GM10266 (cell line): ENCODE data around the gene SLITRK3.

Experiments used
- DNase-seq: peaks from one replicate; pipeline ENCODE4 v3.0.0; 2012; ENCODE audit errors: extremely low spot score
- TF ChIP-seq, protein P1 (sequence below): IDR thresholded peaks from 2 replicates; pipeline ENCODE4 v1.5.1; 2012; ENCODE audit warnings: mild to moderate bottlenecking, low read depth; ENCODE audit not compliant: control insufficient read depth, insufficient read depth; ENCODE audit errors: missing control alignments

SLITRK3 gene, protein sequence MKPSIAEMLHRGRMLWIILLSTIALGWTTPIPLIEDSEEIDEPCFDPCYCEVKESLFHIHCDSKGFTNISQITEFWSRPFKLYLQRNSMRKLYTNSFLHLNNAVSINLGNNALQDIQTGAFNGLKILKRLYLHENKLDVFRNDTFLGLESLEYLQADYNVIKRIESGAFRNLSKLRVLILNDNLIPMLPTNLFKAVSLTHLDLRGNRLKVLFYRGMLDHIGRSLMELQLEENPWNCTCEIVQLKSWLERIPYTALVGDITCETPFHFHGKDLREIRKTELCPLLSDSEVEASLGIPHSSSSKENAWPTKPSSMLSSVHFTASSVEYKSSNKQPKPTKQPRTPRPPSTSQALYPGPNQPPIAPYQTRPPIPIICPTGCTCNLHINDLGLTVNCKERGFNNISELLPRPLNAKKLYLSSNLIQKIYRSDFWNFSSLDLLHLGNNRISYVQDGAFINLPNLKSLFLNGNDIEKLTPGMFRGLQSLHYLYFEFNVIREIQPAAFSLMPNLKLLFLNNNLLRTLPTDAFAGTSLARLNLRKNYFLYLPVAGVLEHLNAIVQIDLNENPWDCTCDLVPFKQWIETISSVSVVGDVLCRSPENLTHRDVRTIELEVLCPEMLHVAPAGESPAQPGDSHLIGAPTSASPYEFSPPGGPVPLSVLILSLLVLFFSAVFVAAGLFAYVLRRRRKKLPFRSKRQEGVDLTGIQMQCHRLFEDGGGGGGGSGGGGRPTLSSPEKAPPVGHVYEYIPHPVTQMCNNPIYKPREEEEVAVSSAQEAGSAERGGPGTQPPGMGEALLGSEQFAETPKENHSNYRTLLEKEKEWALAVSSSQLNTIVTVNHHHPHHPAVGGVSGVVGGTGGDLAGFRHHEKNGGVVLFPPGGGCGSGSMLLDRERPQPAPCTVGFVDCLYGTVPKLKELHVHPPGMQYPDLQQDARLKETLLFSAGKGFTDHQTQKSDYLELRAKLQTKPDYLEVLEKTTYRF

DNA sequence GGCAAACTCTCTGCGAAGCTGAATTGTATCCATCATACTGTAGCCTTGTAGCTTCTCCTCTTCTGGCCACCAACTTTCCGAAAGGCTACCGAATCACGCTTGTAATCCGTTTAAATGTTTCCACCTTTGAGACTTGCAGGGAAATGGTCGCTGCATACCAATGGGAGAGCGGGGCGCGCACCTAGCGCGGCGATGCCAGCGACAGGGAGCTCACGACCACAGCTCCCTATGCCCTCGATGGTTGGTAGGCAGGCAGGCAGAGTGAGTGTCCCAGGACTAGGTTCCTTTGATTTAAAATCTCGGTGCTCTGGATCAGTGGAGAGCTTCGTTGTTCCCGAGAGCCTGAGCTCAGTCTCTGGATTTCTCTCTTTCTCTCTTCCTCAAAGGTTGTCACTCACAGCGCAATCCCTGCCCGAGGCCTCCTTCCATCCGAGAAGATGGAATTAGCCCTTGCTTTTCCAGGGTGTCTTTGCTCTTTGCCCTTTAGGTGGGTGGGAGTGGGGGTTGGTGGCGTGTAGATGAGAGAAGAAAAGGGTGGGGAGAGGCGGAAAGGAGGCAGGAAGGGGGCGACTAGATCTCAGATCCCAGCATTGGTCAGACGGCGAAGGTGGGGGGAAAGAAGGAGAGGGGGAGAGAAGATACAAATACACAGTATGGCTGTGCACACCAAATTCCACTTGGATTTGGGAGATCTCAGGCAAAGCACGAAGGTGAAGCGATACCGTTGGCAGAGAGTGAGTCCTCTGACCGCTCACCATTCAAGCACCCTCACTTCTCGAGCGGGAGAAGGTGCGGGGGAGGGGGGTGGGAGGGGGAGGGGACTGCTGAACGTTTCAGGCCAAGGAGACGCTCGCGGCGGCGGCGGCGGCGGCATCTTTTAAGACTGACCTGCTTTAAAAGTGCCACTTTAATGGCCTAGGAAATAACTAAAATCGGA is at the start of gene SLITRK3:
Gene SLITRK3, minus strand, starts transcription at position 745 of the 937 bp plus-strand sequence. CDS start 5,554 bp downstream, outside the sequence.
- TF ChIP-seq, protein P1, sequence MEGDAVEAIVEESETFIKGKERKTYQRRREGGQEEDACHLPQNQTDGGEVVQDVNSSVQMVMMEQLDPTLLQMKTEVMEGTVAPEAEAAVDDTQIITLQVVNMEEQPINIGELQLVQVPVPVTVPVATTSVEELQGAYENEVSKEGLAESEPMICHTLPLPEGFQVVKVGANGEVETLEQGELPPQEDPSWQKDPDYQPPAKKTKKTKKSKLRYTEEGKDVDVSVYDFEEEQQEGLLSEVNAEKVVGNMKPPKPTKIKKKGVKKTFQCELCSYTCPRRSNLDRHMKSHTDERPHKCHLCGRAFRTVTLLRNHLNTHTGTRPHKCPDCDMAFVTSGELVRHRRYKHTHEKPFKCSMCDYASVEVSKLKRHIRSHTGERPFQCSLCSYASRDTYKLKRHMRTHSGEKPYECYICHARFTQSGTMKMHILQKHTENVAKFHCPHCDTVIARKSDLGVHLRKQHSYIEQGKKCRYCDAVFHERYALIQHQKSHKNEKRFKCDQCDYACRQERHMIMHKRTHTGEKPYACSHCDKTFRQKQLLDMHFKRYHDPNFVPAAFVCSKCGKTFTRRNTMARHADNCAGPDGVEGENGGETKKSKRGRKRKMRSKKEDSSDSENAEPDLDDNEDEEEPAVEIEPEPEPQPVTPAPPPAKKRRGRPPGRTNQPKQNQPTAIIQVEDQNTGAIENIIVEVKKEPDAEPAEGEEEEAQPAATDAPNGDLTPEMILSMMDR, result no peak
- no peak for DNase-seq

DNA sequence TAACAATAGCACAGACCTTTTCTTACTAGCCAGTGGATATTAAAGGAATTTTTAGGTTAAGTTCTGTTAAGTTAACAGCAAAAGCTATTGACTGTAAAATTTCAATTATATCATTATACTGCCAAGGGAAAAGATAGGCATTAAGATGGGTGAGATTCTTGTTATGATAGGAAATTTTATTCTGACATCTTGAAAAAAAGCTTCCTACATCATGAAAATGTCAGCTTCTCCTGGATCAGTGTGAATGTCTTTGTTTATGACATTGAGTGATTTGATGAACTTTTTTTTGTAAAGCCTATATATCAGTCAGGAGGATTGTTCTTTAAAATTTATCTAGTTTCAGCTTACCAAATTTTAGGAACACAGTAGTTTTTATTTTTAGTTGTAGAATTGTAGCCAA is 47.4 kb upstream of the SLITRK3 start:
- TF ChIP-seq, protein P1, result no peak
- DNase-seq, result no peak

DNA sequence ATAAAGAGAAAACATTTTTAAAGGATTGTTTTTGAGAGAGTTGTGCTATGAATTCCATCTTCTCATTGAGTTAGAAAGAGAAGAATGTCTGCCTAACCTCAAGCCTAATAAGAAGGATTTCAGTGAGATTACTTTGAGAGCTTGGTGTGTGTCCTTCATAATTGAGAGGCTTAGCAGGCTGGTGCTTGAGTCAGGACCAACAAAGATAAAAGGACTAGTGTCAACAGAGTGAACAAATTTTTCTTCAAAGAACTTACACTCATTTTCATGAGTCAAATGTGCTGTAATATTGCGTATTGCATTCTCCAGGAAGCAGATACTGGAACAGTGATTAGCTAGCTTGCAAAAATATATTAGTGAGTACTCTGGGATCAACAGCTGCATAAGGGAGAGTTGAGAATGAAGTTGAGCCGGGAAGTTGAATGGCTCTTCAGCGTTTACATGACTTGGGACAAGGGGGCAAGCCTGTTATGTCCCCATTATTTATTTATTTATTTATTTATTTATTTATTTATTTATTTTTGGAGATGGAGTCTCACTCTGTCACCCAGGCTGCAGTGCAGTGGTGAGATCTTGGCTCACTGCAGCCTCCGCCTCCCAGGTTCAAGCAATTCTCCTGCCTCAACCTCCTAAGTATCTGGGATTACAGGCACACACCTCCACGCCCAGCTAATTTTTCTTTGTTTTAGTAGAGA is 37.5 kb upstream of the SLITRK3 start:
- TF ChIP-seq, protein P1, result no peak
- DNase-seq, result no peak

DNA sequence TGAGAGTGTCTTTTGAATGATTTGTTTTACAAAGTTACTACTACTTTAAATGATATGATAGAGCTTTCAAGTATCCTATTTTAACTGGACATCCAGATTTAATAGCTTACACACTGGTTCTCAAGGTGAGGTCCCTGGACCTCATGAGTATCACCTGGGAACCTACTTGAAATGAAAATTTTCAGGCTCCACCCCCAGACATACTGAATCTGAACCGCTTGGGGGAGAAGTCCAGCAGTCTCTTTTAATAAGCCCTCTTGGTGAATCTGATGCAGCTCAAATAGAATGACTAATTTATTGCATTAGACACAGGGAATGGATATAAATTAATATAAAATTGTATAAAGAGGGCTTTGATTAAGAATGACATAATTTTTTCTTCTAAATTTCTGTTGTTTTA is 29.4 kb upstream of the SLITRK3 start:
- TF ChIP-seq, protein P1, result no peak
- DNase-seq, result no peak

DNA sequence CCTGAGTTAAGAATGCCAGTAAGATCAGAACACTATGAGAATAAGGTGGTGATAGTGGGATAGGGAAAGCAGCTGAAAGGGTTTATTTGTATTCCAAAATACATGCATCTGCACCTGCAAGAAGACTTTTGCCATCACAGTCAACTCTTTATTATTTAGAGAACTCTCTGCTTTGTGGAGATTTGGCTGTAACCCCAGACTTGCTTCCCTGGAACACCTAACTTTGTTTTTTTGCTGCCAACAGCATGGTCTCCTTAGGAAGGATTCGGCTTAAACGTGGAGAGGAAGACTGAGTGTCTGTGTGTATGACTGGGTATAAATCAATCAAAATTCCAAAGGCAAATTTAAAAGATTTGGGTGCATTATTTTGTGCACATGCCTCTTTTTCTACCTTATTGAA is 21.6 kb upstream of the SLITRK3 start:
- TF ChIP-seq, protein P1, result no peak
- DNase-seq, result no peak

- no peak for DNase-seq
- TF ChIP-seq, protein P1, result no peak
Observed at GRCh38 chr3:165212580-165212979, 16.4 kb upstream of the SLITRK3 start.
